SU-DHL-6 (cell line): ENCODE measurements around the gene PDPN.

ENCODE experiments used
- H2AFZ ChIP-seq: fragments of 200-600 bp; sonication (generic); 2 replicates; pipeline ENCODE4 v1.6.1; 2014; ENCODE audit warnings: low read depth, mild to moderate bottlenecking, moderate library complexity, mixed read lengths, antibody characterized with exemption, low read length; ENCODE audit not compliant: severe bottlenecking
- H3F3A ChIP-seq: fragments of 200-600 bp; shearing (Covaris generic); 2 replicates; pipeline ENCODE4 v1.6.0; 2016; ENCODE audit warnings: antibody characterized with exemption, mild to moderate bottlenecking; ENCODE audit not compliant: insufficient read depth
- H3K27ac ChIP-seq: fragments of 200-600 bp; sonication (generic); 2 replicates; pipeline ENCODE4 v1.5.1; 2016; ENCODE audit warnings: low read depth, mild to moderate bottlenecking, low read length, moderate library complexity, mixed read lengths
- H3K27me3 ChIP-seq: fragments of 200-600 bp; sonication (generic), shearing (Covaris generic); 2 replicates; pipeline ENCODE4 v1.6.0; 2014; ENCODE audit warnings: mild to moderate bottlenecking, low read length
- H3K36me3 ChIP-seq: fragments of 200-600 bp; sonication (generic); 2 replicates; pipeline ENCODE4 v1.6.1; 2014; ENCODE audit warnings: mild to moderate bottlenecking, low read length, mixed read lengths
- H3K4me2 ChIP-seq: fragments of 300-600, 200-600 bp; shearing (Covaris generic), sonication (generic); 2 replicates; pipeline ENCODE4 v1.6.0; 2014; ENCODE audit warnings: low read length, low read depth, mild to moderate bottlenecking; ENCODE audit not compliant: poor library complexity, severe bottlenecking
- H3K4me3 ChIP-seq: fragments of 200-600 bp; sonication (generic); 2 replicates; pipeline ENCODE4 v1.5.1; 2014; ENCODE audit warnings: antibody characterized with exemption, low read length, mild to moderate bottlenecking, mixed read lengths; ENCODE audit not compliant: insufficient read depth, poor library complexity, severe bottlenecking
- H3K79me2 ChIP-seq: fragments of 200-600 bp; sonication (generic); 2 replicates; pipeline ENCODE4 v1.6.1; 2014; ENCODE audit warnings: mild to moderate bottlenecking, low read length, moderate library complexity; ENCODE audit not compliant: insufficient read depth
- H3K9ac ChIP-seq: fragments of 200-600 bp; sonication (generic); 2 replicates; pipeline ENCODE4 v1.7.0; 2014; ENCODE audit warnings: mild to moderate bottlenecking, low read length
- H3K9me2 ChIP-seq: fragments of 200-600 bp; sonication (generic); replicated peaks from 2 replicates; pipeline ENCODE4 v1.6.1; 2014; ENCODE audit warnings: low read length; ENCODE audit not compliant: insufficient read depth
- H3K9me3 ChIP-seq: fragments of 200-600 bp; sonication (generic); 2 replicates; pipeline ENCODE4 v1.6.1; 2014; ENCODE audit warnings: low read length, mixed read lengths; ENCODE audit not compliant: insufficient read depth
- H4K20me1 ChIP-seq: fragments of 200-600 bp; sonication (generic); 2 replicates; pipeline ENCODE4 v1.6.1; 2014; ENCODE audit warnings: low read depth, mild to moderate bottlenecking, antibody characterized with exemption, low read length, moderate library complexity, mixed read lengths
- EZH2phosphoT487 ChIP-seq: fragments of 200-600 bp; sonication (generic), shearing (Covaris generic); conservative IDR thresholded peaks from 2 replicates; pipeline ENCODE4 v1.6.1; 2018; ENCODE audit warnings: mild to moderate bottlenecking, antibody characterized with exemption, low read length, moderate library complexity, mixed read lengths
- TF ChIP-seq, protein P1 (sequence below): fragments of 200-600 bp; sonication (generic); IDR thresholded peaks from one replicate; pipeline ENCODE4 v1.5.1; 2017; ENCODE audit warnings: antibody characterized with exemption, mild to moderate bottlenecking, low read length, moderate library complexity; ENCODE audit not compliant: insufficient read depth, poor library complexity, severe bottlenecking

The PDPN gene

GRCh38 chr1:13582713-13583443 is 754 bp upstream of the PDPN start:
- H3K9me2 ChIP-seq, result no peaks in the 10 kb centered on the region
- H3K79me2 ChIP-seq, result no peaks in the 10 kb centered on the region
- no peaks in the 10 kb centered on the region for H3K36me3 ChIP-seq
- TF ChIP-seq EZH2phosphoT487, result no peak
- TF ChIP-seq, protein P1, sequence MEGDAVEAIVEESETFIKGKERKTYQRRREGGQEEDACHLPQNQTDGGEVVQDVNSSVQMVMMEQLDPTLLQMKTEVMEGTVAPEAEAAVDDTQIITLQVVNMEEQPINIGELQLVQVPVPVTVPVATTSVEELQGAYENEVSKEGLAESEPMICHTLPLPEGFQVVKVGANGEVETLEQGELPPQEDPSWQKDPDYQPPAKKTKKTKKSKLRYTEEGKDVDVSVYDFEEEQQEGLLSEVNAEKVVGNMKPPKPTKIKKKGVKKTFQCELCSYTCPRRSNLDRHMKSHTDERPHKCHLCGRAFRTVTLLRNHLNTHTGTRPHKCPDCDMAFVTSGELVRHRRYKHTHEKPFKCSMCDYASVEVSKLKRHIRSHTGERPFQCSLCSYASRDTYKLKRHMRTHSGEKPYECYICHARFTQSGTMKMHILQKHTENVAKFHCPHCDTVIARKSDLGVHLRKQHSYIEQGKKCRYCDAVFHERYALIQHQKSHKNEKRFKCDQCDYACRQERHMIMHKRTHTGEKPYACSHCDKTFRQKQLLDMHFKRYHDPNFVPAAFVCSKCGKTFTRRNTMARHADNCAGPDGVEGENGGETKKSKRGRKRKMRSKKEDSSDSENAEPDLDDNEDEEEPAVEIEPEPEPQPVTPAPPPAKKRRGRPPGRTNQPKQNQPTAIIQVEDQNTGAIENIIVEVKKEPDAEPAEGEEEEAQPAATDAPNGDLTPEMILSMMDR, result no peak
- H3K4me2 ChIP-seq, result no peak overlapping the region
- H3K9me3 ChIP-seq, result no peaks in the 10 kb centered on the region
- H3K4me3 ChIP-seq, result no peak overlapping the region
- H4K20me1 ChIP-seq, result no peaks in the 10 kb centered on the region
- H2AFZ ChIP-seq, result no peak overlapping the region
- no peak overlapping the region for H3K27ac ChIP-seq
- H3K27me3 ChIP-seq, result no peaks in the 10 kb centered on the region
- H3F3A ChIP-seq, result no peaks in the 10 kb centered on the region
- no peak overlapping the region for H3K9ac ChIP-seq

DNA sequence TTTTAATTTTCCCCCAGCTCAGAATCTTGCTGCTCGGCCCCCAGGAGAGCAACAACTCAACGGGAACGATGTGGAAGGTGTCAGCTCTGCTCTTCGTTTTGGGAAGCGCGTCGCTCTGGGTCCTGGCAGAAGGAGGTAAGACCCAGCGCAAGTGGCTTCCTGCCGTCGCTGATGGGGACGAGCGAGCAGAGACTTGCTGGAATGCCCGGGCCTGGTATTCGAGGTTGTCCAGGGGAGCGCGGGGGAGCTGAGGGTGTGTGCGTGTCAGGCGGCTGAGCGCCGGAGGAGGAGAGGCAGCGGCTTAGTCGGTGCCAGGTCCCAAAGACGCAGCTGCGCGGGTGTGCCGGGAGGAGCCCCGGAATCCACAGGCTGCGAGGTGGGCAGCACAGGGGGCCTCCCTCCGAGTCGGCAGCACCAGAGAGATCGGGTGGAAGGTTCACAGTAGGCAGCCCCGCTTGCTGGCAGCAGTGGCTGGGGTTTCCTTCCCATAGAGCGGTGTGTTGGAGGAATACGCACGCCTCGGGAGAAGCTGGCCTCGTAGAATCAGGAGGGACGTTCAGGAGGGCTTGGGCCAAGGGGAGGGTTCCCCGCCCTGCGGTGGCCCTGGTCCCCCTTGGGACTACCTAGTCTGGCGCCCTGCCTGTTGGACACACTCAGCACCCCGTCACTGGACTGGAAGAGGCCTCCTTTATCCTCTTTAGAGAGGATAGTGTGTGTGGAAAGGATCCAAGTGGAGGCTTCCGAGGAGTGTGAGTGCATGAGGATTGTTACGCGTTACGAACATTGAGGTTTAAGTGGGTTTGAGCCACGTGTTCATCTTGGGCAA is 547 bp downstream of the PDPN start:
- H4K20me1 ChIP-seq, result no peaks in the 10 kb centered on the region
- no peak overlapping the region for H3K9ac ChIP-seq
- no peaks in the 10 kb centered on the region for H3K79me2 ChIP-seq
- TF ChIP-seq, protein P1, result no peak
- no peak for TF ChIP-seq EZH2phosphoT487
- no peaks in the 10 kb centered on the region for H3K36me3 ChIP-seq
- H3K9me3 ChIP-seq, result no peaks in the 10 kb centered on the region
- no peaks in the 10 kb centered on the region for H3K9me2 ChIP-seq
- H3K4me3 ChIP-seq, result no peak overlapping the region
- no peak overlapping the region for H2AFZ ChIP-seq
- no peak overlapping the region for H3K27ac ChIP-seq
- H3K4me2 ChIP-seq, result no peak overlapping the region
- H3F3A ChIP-seq, result no peaks in the 10 kb centered on the region
- H3K27me3 ChIP-seq, result no peaks in the 10 kb centered on the region

GRCh38 chr1:13584876-13585611 is 1.4 kb downstream of the PDPN start:
- Histone ChIP-seq H3K36me3 (no peaks in the 10 kb centered on the region), H3K79me2 (no peaks in the 10 kb centered on the region), H3F3A (no peaks in the 10 kb centered on the region), H4K20me1 (no peaks in the 10 kb centered on the region), H3K4me2 (no peak overlapping the region), H3K4me3 (no peak overlapping the region), H3K27ac (no peak overlapping the region), H3K27me3 (no peaks in the 10 kb centered on the region), H2AFZ (no peak overlapping the region), H3K9ac (no peak overlapping the region), H3K9me3 (no peaks in the 10 kb centered on the region), H3K9me2 (no peaks in the 10 kb centered on the region)
- TF ChIP-seq, protein P1, result no peak
- no peak for TF ChIP-seq EZH2phosphoT487
